ENCODE results near the gene RAP1B. TPM values are rescaled to one million over a fixed set of nuclear protein-coding genes. Genes with fewer than 3 reads are reported as not detected.

RAP1B gene
- total and polyA plus RNA-seq, 9 of the 15 experiments (the other 6 are each of a cell fraction or from before 2014, with no cell fraction given): 107 to 309 (median 170) TPM

DNA sequence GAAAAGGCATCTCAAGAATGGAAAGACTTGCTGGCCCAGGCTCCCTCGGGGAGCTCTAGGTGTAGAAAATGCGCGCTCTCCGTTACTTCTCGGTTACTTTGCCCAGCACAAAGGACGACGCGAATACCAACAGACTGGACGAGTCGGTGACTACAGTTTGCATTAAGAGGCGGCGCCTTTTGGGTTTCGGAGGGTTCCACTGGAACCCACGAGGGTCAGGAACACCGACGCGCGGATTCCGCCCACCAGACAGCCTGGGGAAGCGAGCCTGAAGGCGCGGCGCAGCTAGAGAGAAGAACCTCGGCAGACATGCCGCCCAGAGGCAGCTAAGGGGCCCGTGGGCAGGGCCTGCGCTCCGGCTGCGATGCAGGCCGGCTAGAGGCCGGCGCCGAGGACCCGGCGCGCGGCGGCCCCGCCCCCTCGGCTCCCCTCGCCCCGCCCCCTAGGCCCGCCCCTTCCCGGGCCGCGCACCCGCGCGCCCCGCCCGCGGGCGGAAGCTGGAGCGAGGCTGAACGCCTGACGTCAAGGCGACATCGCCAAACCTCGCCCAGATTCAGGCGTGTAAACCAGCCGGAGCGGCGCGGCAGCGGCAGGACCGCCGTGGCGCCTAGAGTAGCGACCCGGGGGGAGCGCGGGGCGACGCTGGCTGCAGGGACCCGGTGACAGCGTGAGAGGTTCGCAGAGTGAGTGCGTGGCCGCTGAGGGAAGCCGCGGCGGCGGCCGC, at the start of gene RAP1B (continued):
- TF ChIP-seq, protein P1, sequence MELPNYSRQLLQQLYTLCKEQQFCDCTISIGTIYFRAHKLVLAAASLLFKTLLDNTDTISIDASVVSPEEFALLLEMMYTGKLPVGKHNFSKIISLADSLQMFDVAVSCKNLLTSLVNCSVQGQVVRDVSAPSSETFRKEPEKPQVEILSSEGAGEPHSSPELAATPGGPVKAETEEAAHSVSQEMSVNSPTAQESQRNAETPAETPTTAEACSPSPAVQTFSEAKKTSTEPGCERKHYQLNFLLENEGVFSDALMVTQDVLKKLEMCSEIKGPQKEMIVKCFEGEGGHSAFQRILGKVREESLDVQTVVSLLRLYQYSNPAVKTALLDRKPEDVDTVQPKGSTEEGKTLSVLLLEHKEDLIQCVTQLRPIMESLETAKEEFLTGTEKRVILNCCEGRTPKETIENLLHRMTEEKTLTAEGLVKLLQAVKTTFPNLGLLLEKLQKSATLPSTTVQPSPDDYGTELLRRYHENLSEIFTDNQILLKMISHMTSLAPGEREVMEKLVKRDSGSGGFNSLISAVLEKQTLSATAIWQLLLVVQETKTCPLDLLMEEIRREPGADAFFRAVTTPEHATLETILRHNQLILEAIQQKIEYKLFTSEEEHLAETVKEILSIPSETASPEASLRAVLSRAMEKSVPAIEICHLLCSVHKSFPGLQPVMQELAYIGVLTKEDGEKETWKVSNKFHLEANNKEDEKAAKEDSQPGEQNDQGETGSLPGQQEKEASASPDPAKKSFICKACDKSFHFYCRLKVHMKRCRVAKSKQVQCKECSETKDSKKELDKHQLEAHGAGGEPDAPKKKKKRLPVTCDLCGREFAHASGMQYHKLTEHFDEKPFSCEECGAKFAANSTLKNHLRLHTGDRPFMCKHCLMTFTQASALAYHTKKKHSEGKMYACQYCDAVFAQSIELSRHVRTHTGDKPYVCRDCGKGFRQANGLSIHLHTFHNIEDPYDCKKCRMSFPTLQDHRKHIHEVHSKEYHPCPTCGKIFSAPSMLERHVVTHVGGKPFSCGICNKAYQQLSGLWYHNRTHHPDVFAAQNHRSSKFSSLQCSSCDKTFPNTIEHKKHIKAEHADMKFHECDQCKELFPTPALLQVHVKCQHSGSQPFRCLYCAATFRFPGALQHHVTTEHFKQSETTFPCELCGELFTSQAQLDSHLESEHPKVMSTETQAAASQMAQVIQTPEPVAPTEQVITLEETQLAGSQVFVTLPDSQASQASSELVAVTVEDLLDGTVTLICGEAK (IDR thresholded peaks at IDR 0.05): no peak
- TF ChIP-seq, protein P1 (CRISPR knock-in tag; IDR thresholded peaks at IDR 0.05): no peak
- peak; percentile 86 for TF ChIP-seq POLR2AphosphoS5 (IDR thresholded peaks at IDR 0.05; ENCODE audit: control insufficient read depth, insufficient read depth, low read depth, low read length)
- no peak for TF ChIP-seq BRD4 (IDR thresholded peaks at IDR 0.05)
- no peak for TF ChIP-seq ZNF347 (CRISPR knock-in tag; IDR thresholded peaks at IDR 0.05; ENCODE audit: low read depth)
- TF ChIP-seq ZBTB1 (CRISPR knock-in tag; IDR thresholded peaks at IDR 0.05; ENCODE audit: borderline replicate concordance, low read depth): no peak
- TF ChIP-seq TARDBP (IDR thresholded peaks at IDR 0.05): no peak
- no peak for TF ChIP-seq NFE2L1 (tag; IDR thresholded peaks at IDR 0.05; ENCODE audit: borderline replicate concordance, low read depth)
- TF ChIP-seq ZC3H4 (CRISPR knock-in tag; IDR thresholded peaks at IDR 0.05; ENCODE audit: borderline replicate concordance): no peak
- no peak for TF ChIP-seq CHD1 (IDR thresholded peaks at IDR 0.05; ENCODE audit: low read length)
- peak; percentile 94 for TF ChIP-seq POLR2A (conservative IDR thresholded peaks at IDR 0.05)
- TF ChIP-seq POLR2B (IDR thresholded peaks at IDR 0.05; ENCODE audit: low read depth, partially characterized antibody): peak; percentile 84
- TF ChIP-seq, protein P2, sequence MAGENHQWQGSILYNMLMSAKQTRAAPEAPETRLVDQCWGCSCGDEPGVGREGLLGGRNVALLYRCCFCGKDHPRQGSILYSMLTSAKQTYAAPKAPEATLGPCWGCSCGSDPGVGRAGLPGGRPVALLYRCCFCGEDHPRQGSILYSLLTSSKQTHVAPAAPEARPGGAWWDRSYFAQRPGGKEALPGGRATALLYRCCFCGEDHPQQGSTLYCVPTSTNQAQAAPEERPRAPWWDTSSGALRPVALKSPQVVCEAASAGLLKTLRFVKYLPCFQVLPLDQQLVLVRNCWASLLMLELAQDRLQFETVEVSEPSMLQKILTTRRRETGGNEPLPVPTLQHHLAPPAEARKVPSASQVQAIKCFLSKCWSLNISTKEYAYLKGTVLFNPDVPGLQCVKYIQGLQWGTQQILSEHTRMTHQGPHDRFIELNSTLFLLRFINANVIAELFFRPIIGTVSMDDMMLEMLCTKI (IDR thresholded peaks at IDR 0.05; ENCODE audit: partially characterized antibody): no peak
- TF ChIP-seq, protein P3, sequence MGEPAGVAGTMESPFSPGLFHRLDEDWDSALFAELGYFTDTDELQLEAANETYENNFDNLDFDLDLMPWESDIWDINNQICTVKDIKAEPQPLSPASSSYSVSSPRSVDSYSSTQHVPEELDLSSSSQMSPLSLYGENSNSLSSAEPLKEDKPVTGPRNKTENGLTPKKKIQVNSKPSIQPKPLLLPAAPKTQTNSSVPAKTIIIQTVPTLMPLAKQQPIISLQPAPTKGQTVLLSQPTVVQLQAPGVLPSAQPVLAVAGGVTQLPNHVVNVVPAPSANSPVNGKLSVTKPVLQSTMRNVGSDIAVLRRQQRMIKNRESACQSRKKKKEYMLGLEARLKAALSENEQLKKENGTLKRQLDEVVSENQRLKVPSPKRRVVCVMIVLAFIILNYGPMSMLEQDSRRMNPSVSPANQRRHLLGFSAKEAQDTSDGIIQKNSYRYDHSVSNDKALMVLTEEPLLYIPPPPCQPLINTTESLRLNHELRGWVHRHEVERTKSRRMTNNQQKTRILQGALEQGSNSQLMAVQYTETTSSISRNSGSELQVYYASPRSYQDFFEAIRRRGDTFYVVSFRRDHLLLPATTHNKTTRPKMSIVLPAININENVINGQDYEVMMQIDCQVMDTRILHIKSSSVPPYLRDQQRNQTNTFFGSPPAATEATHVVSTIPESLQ (CRISPR knock-in tag; IDR thresholded peaks at IDR 0.05): no peak
- TF ChIP-seq POLR2AphosphoS2 (IDR thresholded peaks at IDR 0.05; ENCODE audit: low read length): no peak

All from K562 (cell line).